Testis (tissue), 3 donors: ENCODE results near the gene FRMD6. TPM values are rescaled to one million over a fixed set of nuclear protein-coding genes. Genes with fewer than 3 reads are reported as not detected.

Experiments used
- DNase-seq: peaks from one replicate; pipeline ENCODE4 v3.0.0-alpha.2; 2019
- H3K27ac ChIP-seq, 2 donors: fragments of 200-600 bp; sonication (generic); one replicate each; pipeline ENCODE4 v1.5.1; 2019
- H3K27me3 ChIP-seq: fragments of 200-600 bp; sonication (generic); one replicate; pipeline ENCODE4 v1.5.1; 2019
- H3K36me3 ChIP-seq: fragments of 200-600 bp; sonication (generic); one replicate; pipeline ENCODE4 v1.5.1; 2017; ENCODE audit warnings: low read depth; ENCODE audit errors: missing control alignments
- H3K4me1 ChIP-seq: fragments of 200-600 bp; sonication (generic); one replicate; pipeline ENCODE4 v1.5.1; 2019
- H3K4me3 ChIP-seq, 2 donors: fragments of 200-600 bp; sonication (generic); one replicate each; pipeline ENCODE4 v1.5.1; 2017 to 2019
- H3K9me3 ChIP-seq: fragments of 200-600 bp; sonication (generic); one replicate; pipeline ENCODE4 v1.5.1; 2017
- POLR2A ChIP-seq: fragments of 450-650 bp; IDR thresholded peaks from one replicate; pipeline ENCODE4 v1.6.1; 2017; ENCODE audit warnings: antibody characterized with exemption, mild to moderate bottlenecking, moderate library complexity
- WGBS, 2 donors: methylation state at CpG; one replicate each; pipeline ENCODE4 v1.1.5; 2018; 5-methylcytosine and 5-hydroxymethylcytosine counted together
- intact Hi-C: fragments of 100-400 bp; cut with DNase I; formaldehyde crosslinking; loops from one replicate; pipeline ENCODE4 v1.15.1; 2023; ENCODE audit warnings: low total_unique reads
- polyA plus RNA-seq: library from polyadenylated mRNA; stranded (reverse); fragments of 350-450 nt; fragmentation: Illumina TruSeq; extraction: RNeasy Lipid Tissue Mini Kit (QIAGEN cat#74804); gene quantifications from one replicate; pipeline ENCODE4 v1.2.3, GENCODE V29; 2014; ENCODE audit warnings: low read depth, low replicate concordance; ENCODE audit not compliant: insufficient read depth
- total RNA-seq, 2 donors: library from RNA; depleted of rRNA; stranded (reverse); fragments of >200 nt; gene quantifications; one replicate each; pipeline ENCODE4 v1.2.3, GENCODE V29; 2016
- TF ChIP-seq, protein P1 (sequence below), 3 experiments: fragments of 450-650 bp in 2 of 3; fragments of 200-600 bp in 1 of 3; sonication (generic) in 1 of 3; IDR thresholded peaks; one replicate each; pipeline ENCODE4 v1.5.1; 2016 to 2019; ENCODE audit warnings: antibody characterized with exemption in 3 of 3, mild to moderate bottlenecking in 2 of 3, moderate library complexity in 1 of 3

Gene FRMD6
- total and polyA plus RNA-seq, 3 donors from 2014 or later: 59.2 to 71.3 (median 67.0) TPM

DNA sequence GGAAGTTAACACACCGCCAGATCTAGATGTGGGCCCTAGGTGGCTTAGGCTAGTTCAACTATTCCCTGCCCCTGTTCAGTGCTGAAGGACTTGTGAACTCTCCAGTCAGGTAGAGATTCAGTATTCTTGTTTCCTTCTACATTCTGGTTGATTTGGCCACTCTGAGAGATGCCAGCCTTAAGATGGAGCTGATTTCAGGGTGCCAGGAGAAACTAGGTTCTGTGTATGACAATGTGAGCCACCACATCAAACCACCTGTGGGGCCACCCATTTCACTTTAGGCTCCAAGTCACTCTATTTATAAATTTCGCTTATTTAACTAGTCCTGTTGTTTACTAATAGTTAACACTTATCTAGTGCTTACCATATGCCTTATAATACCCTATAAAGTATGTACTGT is 26.0 kb downstream of the FRMD6 start:
- Histone ChIP-seq H3K27me3 (no peaks in the 10 kb centered on the region), H3K4me3 (no peak overlapping the region), H3K9me3 (no peaks in the 10 kb centered on the region), H3K27ac (no peak overlapping the region), H3K4me1 (peaks cover 24% of the 10 kb centered on the region), H3K36me3 (no peaks in the 10 kb centered on the region)
- TF ChIP-seq POLR2A: no peak
- TF ChIP-seq, protein P1, sequence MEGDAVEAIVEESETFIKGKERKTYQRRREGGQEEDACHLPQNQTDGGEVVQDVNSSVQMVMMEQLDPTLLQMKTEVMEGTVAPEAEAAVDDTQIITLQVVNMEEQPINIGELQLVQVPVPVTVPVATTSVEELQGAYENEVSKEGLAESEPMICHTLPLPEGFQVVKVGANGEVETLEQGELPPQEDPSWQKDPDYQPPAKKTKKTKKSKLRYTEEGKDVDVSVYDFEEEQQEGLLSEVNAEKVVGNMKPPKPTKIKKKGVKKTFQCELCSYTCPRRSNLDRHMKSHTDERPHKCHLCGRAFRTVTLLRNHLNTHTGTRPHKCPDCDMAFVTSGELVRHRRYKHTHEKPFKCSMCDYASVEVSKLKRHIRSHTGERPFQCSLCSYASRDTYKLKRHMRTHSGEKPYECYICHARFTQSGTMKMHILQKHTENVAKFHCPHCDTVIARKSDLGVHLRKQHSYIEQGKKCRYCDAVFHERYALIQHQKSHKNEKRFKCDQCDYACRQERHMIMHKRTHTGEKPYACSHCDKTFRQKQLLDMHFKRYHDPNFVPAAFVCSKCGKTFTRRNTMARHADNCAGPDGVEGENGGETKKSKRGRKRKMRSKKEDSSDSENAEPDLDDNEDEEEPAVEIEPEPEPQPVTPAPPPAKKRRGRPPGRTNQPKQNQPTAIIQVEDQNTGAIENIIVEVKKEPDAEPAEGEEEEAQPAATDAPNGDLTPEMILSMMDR (IDR thresholded peaks at IDR 0.05): no peak
- intact Hi-C loops: no loop called here
- DNase-seq: no peak
- 96 to 97% methylated on average over 2 of the region's 2 CpGs for WGBS, 2 donors

DNA sequence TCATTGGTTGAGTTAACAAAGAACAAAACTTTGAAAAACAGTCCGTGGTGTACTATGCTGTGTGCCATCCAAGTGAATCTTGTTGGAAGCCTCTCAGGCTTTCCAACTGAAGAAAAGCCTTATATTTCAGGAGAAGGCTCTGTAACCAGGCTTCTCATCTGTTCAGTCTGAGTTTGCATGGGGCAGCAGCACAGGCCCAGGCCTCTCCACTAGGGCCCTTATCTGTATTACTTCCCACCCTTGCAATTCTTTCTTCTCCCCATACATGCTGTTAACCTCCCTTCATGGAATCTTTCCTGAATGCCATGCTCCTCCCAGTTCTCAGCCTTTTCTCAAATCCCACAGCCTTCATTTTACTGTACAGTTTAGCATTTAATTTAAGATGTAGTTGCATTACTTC is 28.3 kb downstream of the FRMD6 start:
- TF ChIP-seq, protein P1 (IDR thresholded peaks at IDR 0.05): no peak
- no peak for TF ChIP-seq POLR2A
- Histone ChIP-seq H3K4me3 (no peak overlapping the region), H3K9me3 (no peaks in the 10 kb centered on the region), H3K4me1 (peaks cover 22% of the 10 kb centered on the region), H3K36me3 (no peaks in the 10 kb centered on the region), H3K27me3 (no peaks in the 10 kb centered on the region), H3K27ac (no peak overlapping the region)
- intact Hi-C loops: no loop called here
- no peak for DNase-seq
- 87 to 92% methylated on average over 1 of the region's 1 CpG for WGBS, 2 donors

DNA sequence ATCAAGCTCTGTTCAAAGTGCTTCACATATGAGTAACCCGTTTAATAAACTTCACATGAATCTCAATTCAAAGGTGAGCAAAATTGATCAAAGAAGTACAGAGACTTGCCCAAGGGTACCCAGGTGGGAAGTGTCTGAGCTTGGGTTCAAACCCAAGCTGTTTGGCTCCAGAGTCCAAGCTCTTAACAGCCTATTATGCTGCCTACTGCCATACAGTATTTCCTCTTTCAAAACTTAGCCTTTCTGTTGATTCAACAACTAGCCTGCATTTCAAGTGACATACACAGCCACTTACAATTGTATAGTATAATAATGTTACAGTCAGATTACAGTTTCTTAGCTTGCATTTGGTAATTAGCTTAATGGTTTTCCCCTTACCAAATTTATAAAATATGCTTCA is 29.7 kb downstream of the FRMD6 start:
- Histone ChIP-seq H3K36me3 (no peaks in the 10 kb centered on the region), H3K27ac (no peak overlapping the region), H3K27me3 (no peaks in the 10 kb centered on the region), H3K4me3 (no peak overlapping the region), H3K4me1 (peaks cover 14% of the 10 kb centered on the region), H3K9me3 (no peaks in the 10 kb centered on the region)
- TF ChIP-seq, protein P1 (IDR thresholded peaks at IDR 0.05): no peak
- TF ChIP-seq POLR2A: no peak
- intact Hi-C loops: no loop called here
- 88 to 97% methylated on average over 1 of the region's 1 CpG for WGBS, 2 donors
- DNase-seq: no peak

DNA sequence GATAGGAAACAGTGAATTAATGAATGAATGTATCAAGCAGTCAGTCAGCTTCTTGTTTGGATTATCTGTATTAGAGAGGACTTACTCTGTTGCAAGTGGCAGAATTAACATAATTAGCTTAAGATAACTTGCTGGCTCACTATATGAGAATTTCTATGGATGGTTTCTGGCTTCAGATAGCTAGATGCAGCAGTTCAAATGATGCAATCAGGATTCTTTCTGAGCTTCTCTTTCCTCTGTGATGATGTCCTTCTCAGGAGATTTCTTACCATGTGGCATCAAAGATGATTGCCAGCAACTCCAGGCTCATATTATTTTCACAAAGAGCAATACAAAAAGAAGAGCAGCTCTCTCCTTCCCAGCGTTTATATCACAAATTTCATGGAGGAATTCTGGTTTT is 30.7 kb downstream of the FRMD6 start:
- Histone ChIP-seq H3K4me3 (no peak overlapping the region), H3K9me3 (no peaks in the 10 kb centered on the region), H3K36me3 (no peaks in the 10 kb centered on the region), H3K27ac (no peak overlapping the region), H3K27me3 (no peaks in the 10 kb centered on the region), H3K4me1 (peaks cover 6% of the 10 kb centered on the region)
- 88 to 100% methylated on average over 1 of the region's 1 CpG for WGBS, 2 donors
- DNase-seq: no peak
- intact Hi-C loops: no loop called here
- TF ChIP-seq, protein P1 (IDR thresholded peaks at IDR 0.05): no peak
- no peak for TF ChIP-seq POLR2A

DNA sequence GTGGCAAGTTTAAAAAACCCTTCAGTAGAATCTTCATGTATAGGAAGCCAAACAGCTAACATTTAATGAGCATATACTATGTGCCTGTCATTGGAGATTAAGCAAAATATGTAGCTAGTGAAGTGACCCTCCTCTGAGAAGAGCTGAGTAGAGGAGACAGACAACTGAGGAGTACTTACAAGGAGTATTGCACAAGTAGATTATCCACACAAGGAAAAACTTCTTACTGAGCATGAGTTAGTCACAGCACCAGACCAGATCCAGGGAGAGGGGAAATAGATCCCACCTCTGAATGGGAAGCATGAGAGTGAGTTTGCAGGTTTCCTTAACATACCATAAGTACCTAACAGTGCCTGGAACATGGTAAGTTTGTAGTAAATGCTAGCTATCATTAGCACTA is 33.0 kb downstream of the FRMD6 start:
- H3K4me3 ChIP-seq: no peak overlapping the region
- DNase-seq: no peak
- H3K36me3 ChIP-seq: no peaks in the 10 kb centered on the region
- no peaks in the 10 kb centered on the region for H3K4me1 ChIP-seq
- intact Hi-C loops: no loop called here
- no peaks in the 10 kb centered on the region for H3K27me3 ChIP-seq
- H3K27ac ChIP-seq: no peak overlapping the region
- TF ChIP-seq, protein P1 (IDR thresholded peaks at IDR 0.05): no peak
- no peak for TF ChIP-seq POLR2A
- no peaks in the 10 kb centered on the region for H3K9me3 ChIP-seq
